Ascending aorta (tissue), 2 donors: Measurements from ENCODE around the gene CPLANE2. TPM values are rescaled to one million over a fixed set of nuclear protein-coding genes. Genes with fewer than 3 reads are reported as not detected.
"Not testable (repeated sequence)": the region's sequence is repeated elsewhere in the genome, so short reads cannot be mapped to it uniquely, and the experiment has no call there.

ENCODE experiments used
- DNase-seq, 2 donors: peaks; one replicate each; pipeline ENCODE4 v3.0.0-alpha.2; 2019; ENCODE audit warnings: low spot score in 2 of 2
- H3K27ac ChIP-seq, 2 donors: fragments of 200-600 bp; sonication (generic); one replicate each; pipeline ENCODE4 v1.5.1; 2016 to 2017; ENCODE audit warnings: mild to moderate bottlenecking in 1 of 2
- H3K27me3 ChIP-seq: fragments of 200-600 bp; sonication (generic); one replicate; pipeline ENCODE4 v1.5.1; 2017
- H3K36me3 ChIP-seq, 2 donors: fragments of 200-600 bp; sonication (generic); one replicate each; pipeline ENCODE4 v1.5.1; 2016
- H3K4me1 ChIP-seq, 2 donors: fragments of 200-600 bp; sonication (generic); one replicate each; pipeline ENCODE4 v1.5.1; 2016 to 2017; ENCODE audit warnings: mild to moderate bottlenecking in 1 of 2
- H3K4me3 ChIP-seq, 2 donors: fragments of 200-600 bp; sonication (generic); one replicate each; pipeline ENCODE4 v1.5.1; 2016 to 2017; ENCODE audit warnings: mild to moderate bottlenecking in 1 of 2
- H3K9me3 ChIP-seq, 2 donors: fragments of 200-600 bp; sonication (generic); one replicate each; pipeline ENCODE4 v1.5.1; 2016
- intact Hi-C: fragments of 100-400 bp; cut with DNase I; formaldehyde crosslinking; loops from one replicate; pipeline ENCODE4 v1.15.1; 2023
- total RNA-seq: library from RNA; depleted of rRNA; stranded (reverse); fragments of >200 nt; gene quantifications from one replicate; pipeline ENCODE4 v1.1.0, GENCODE V29; 2016
- TF ChIP-seq, protein P1 (sequence below), 3 experiments: fragments of 200-600 bp in 2 of 3; fragments of 450-650 bp in 1 of 3; sonication (generic) in 2 of 3; IDR thresholded peaks; one replicate each; pipeline ENCODE4 v1.5.1; 2016 to 2019; ENCODE audit warnings: antibody characterized with exemption in 3 of 3, mild to moderate bottlenecking in 1 of 3, moderate library complexity in 1 of 3

The CPLANE2 gene
- total RNA-seq, 1 donor from 2014 or later: not detected

DNA sequence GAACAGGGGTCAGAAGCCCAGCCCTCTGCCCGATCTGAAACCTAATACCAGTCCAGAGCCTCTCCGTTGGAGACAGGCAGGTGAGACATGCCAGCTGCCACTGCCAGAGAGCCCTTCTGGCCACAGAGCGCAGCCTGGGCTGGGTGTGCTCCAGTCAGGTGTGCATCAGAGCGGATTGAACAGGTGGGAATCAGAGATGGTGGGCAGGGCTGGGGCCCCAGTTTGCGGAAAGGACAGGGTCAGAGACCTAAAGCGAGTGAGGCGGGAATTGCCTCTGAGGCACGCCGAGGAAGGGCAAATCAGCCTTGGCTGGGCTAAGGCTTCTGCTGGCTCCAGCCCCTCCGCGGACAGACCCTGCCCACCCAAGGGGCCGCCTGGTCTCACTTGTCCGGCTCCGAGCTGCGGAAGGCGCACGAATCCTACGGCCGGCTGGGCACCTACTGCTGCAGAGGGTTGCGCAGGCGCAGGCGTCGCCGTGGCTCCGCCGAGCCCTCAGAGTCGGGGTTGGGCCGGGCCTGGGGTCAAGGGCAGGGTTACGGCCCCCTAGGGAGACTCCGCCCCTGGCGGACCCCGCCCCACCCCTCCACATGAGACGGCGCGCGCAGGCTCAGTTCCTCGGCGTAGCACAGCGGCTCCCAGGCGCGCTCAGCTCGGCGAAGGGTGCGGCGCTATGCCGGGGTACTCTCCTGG is 10.3 kb downstream of the CPLANE2 start:
- Histone ChIP-seq H3K27ac (no peak overlapping the region), H3K4me1 (peaks cover 0 to 3% of the 10 kb centered on the region in 2 donors), H3K27me3 (peaks cover 13% of the 10 kb centered on the region), H3K9me3 (no peaks in the 10 kb centered on the region), H3K36me3 (no peaks in the 10 kb centered on the region), H3K4me3 (peak overlapping the region; percentile 33 to 40)
- intact Hi-C loops: no loop called here
- DNase-seq: no peak
- TF ChIP-seq, protein P1, sequence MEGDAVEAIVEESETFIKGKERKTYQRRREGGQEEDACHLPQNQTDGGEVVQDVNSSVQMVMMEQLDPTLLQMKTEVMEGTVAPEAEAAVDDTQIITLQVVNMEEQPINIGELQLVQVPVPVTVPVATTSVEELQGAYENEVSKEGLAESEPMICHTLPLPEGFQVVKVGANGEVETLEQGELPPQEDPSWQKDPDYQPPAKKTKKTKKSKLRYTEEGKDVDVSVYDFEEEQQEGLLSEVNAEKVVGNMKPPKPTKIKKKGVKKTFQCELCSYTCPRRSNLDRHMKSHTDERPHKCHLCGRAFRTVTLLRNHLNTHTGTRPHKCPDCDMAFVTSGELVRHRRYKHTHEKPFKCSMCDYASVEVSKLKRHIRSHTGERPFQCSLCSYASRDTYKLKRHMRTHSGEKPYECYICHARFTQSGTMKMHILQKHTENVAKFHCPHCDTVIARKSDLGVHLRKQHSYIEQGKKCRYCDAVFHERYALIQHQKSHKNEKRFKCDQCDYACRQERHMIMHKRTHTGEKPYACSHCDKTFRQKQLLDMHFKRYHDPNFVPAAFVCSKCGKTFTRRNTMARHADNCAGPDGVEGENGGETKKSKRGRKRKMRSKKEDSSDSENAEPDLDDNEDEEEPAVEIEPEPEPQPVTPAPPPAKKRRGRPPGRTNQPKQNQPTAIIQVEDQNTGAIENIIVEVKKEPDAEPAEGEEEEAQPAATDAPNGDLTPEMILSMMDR (IDR thresholded peaks at IDR 0.05): no peak

- Histone ChIP-seq H3K9me3 (no peaks in the 10 kb centered on the region), H3K4me1 (peaks cover 0 to 3% of the 10 kb centered on the region in 2 donors), H3K36me3 (no peaks in the 10 kb centered on the region), H3K27me3 (peaks cover 13% of the 10 kb centered on the region), H3K27ac (no peak overlapping the region), H3K4me3 (no peak overlapping the region)
- TF ChIP-seq, protein P1 (IDR thresholded peaks at IDR 0.05): no peak
- DNase-seq: no peak
- intact Hi-C loops: no loop called here
These were observed 10.9 kb downstream of the CPLANE2 start for GRCh38 chr1:16226129-16226489.

- Histone ChIP-seq H3K27me3 (peaks cover 13% of the 10 kb centered on the region), H3K36me3 (no peaks in the 10 kb centered on the region), H3K27ac (no peak overlapping the region), H3K4me3 (no peak overlapping the region), H3K4me1 (peaks cover 0 to 3% of the 10 kb centered on the region in 2 donors), H3K9me3 (no peaks in the 10 kb centered on the region)
- no peak for DNase-seq
- intact Hi-C loops: no loop called here
- TF ChIP-seq, protein P1 (IDR thresholded peaks at IDR 0.05): no peak
These were observed 12.5 kb downstream of the CPLANE2 start for GRCh38 chr1:16224472-16224871.

DNA sequence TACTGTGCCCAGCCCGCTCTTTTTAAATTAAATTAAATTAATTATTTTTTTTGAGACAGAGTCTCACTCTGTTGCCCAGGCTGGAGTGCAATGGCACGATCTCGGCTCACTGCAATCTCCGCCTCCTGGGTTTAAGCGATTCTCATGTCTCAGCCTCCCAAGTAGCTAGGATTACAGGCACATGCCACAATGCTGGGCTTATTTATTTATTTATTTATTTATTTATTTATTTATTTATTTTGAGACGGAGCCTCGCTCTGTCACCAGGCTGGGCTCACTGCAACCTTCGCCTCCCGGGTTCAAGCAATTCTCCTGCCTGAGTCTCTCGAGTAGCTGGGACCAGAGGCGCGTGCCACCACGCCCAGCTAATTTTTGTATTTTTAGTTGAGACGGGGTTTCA is 14.3 kb downstream of the CPLANE2 start:
- intact Hi-C loops, H3K4me3 ChIP-seq, H3K27me3 ChIP-seq, DNase-seq, H3K9me3 ChIP-seq, H3K27ac ChIP-seq, H3K4me1 ChIP-seq, H3K36me3 ChIP-seq: not testable (repeated sequence)

- TF ChIP-seq, protein P1 (IDR thresholded peaks at IDR 0.05): no peak
- no peak for DNase-seq
- Histone ChIP-seq H3K36me3 (no peaks in the 10 kb centered on the region), H3K4me3 (no peak overlapping the region), H3K27ac (no peak overlapping the region), H3K4me1 (no peaks in the 10 kb centered on the region), H3K27me3 (peaks cover under 1% of the 10 kb centered on the region), H3K9me3 (no peaks in the 10 kb centered on the region)
- intact Hi-C loops: no loop called here
These were observed 15.5 kb downstream of the CPLANE2 start for GRCh38 chr1:16221499-16221898.

DNA sequence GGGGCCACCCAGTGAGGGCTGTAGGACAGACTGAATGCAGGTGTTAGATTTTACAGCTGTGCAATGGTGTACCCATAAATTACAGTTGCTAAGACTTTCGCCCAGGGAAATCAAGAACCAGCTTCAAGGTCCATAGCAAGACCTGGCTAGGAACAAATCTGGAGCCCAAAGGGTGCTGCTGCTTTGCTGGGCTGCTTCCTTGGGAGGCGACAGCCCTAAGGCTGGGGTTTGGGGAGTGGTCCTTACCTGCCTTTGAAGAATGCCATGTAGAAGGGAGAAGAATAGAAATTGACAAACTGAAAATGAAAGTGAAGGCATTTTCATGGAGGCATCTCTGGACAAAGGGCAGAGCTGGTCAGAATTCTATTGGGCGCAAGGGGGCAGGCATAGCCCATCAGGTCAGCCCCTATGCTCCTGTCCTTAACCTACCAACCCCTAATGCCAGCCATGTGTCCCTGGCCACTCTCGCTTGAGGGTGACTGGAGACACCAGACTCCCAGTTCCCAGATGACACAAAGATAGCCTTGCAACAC is 16.9 kb downstream of the CPLANE2 start:
- TF ChIP-seq, protein P1 (IDR thresholded peaks at IDR 0.05): no peak
- no peaks in the 10 kb centered on the region for H3K4me1 ChIP-seq
- H3K4me3 ChIP-seq: no peak overlapping the region
- no peaks in the 10 kb centered on the region for H3K27me3 ChIP-seq
- no peaks in the 10 kb centered on the region for H3K9me3 ChIP-seq
- no peak for DNase-seq
- intact Hi-C loops: no loop called here
- H3K27ac ChIP-seq: no peak overlapping the region
- H3K36me3 ChIP-seq: no peaks in the 10 kb centered on the region
